GM19043 (cell line): ENCODE data around the gene SMURF1.
"Not testable (repeated sequence)": the region's sequence is repeated elsewhere in the genome, so short reads cannot be mapped to it uniquely, and the experiment has no call there.

Experiments
- ATAC-seq: cut with Tn5 transposase; IDR thresholded peaks from one replicate; pipeline ENCODE4 v1.9.1; 2021; ENCODE audit warnings: low read depth; ENCODE audit not compliant: unreplicated experiment

Gene SMURF1

GRCh38 chr7:99122762-99123161 is 21.1 kb downstream of the SMURF1 start:
- no peak for ATAC-seq

GRCh38 chr7:99121496-99122021 is 22.3 kb downstream of the SMURF1 start:
- no peak for ATAC-seq

GRCh38 chr7:99120916-99121315 is 23.0 kb downstream of the SMURF1 start:
- ATAC-seq: no peak

GRCh38 chr7:99120501-99120900 is 23.4 kb downstream of the SMURF1 start:
- ATAC-seq: no peak

GRCh38 chr7:99118077-99118476 is 25.8 kb downstream of the SMURF1 start:
- no peak for ATAC-seq

- ATAC-seq: no peak
Observed at GRCh38 chr7:99116144-99116543, 27.8 kb downstream of the SMURF1 start.

- no peak for ATAC-seq
Observed at GRCh38 chr7:99115379-99115778, 28.5 kb downstream of the SMURF1 start.

- no peak for ATAC-seq
Observed at GRCh38 chr7:99112979-99113378, 30.9 kb downstream of the SMURF1 start.

GRCh38 chr7:99112097-99112496 is 31.8 kb downstream of the SMURF1 start:
- ATAC-seq: peak; percentile 87

- ATAC-seq: peak; percentile 11
Observed at GRCh38 chr7:99111591-99111990, 32.3 kb downstream of the SMURF1 start.

GRCh38 chr7:99109108-99110051 is 34.5 kb downstream of the SMURF1 start:
- ATAC-seq: no peak

- ATAC-seq: no peak
Observed at GRCh38 chr7:99108613-99109012, 35.3 kb downstream of the SMURF1 start.

- ATAC-seq: no peak
Observed at GRCh38 chr7:99106821-99107241, 37.1 kb downstream of the SMURF1 start.

GRCh38 chr7:99106411-99106810 is 37.5 kb downstream of the SMURF1 start:
- no peak for ATAC-seq

GRCh38 chr7:99105756-99106155 is 38.2 kb downstream of the SMURF1 start:
- no peak for ATAC-seq

- ATAC-seq: no peak
Observed at GRCh38 chr7:99104631-99105030, 39.3 kb downstream of the SMURF1 start.

GRCh38 chr7:99103836-99104235 is 40.1 kb downstream of the SMURF1 start:
- not testable (repeated sequence) for ATAC-seq

GRCh38 chr7:99102809-99103690 is 40.9 kb downstream of the SMURF1 start:
- no peak for ATAC-seq

- ATAC-seq: no peak
Observed at GRCh38 chr7:99102361-99102760, 41.5 kb downstream of the SMURF1 start.

GRCh38 chr7:99101516-99101915 is 42.4 kb downstream of the SMURF1 start:
- ATAC-seq: not testable (repeated sequence)

- ATAC-seq: no peak
Observed at GRCh38 chr7:99099499-99100077, 44.3 kb downstream of the SMURF1 start.
